Activated CD8-positive, alpha-beta T cell treated with anti-CD3 and anti-CD28 coated beads for 36 hours (primary cell): ENCODE data around the gene TMEM63B. TPM values are rescaled to one million over a fixed set of nuclear protein-coding genes. Genes with fewer than 3 reads are reported as not detected.

ENCODE experiments used
- ATAC-seq: fragments of 200-7000 bp; cut with Tn5 transposase; one replicate; pipeline ENCODE4 v1.10.0; 2021; ENCODE audit warnings: mild to moderate bottlenecking, moderate library complexity
- CTCF ChIA-PET: fragments of 350-600 bp; sonication (Branson Sonifier 250); formaldehyde crosslinking; loops from one replicate; lab custom pipeline; 2021; ENCODE audit warnings: antibody characterized with exemption; lab: Charles Lee
- POLR2A ChIA-PET: fragments of 350-600 bp; sonication (Branson Sonifier 250); formaldehyde crosslinking; loops from one replicate; lab custom pipeline; 2021; ENCODE audit warnings: antibody characterized with exemption; lab: Charles Lee
- DNase-seq: peaks from one replicate; pipeline ENCODE4 v3.0.0-alpha.2; 2020
- H3K27ac Mint-ChIP-seq: one replicate; pipeline ENCODE4 v1.8.0; 2021; ENCODE audit warnings: mild to moderate bottlenecking, mixed read lengths
- H3K27me3 Mint-ChIP-seq: one replicate; pipeline ENCODE4 v1.8.0; 2021; ENCODE audit warnings: mixed read lengths
- H3K36me3 Mint-ChIP-seq: one replicate; pipeline ENCODE4 v1.8.0; 2021; ENCODE audit warnings: low read depth, mixed read lengths
- H3K4me1 Mint-ChIP-seq: one replicate; pipeline ENCODE4 v1.8.0; 2021; ENCODE audit warnings: low read depth, mixed read lengths
- H3K4me3 Mint-ChIP-seq: one replicate; pipeline ENCODE4 v1.8.0; 2021; ENCODE audit warnings: mild to moderate bottlenecking, moderate library complexity, mixed read lengths
- H3K9me3 Mint-ChIP-seq: one replicate; pipeline ENCODE4 v1.8.0; 2021; ENCODE audit warnings: mixed read lengths
- CTCF ChIP-seq: fragments of 200-600 bp; IDR thresholded peaks from one replicate; pipeline ENCODE4 v1.8.0; 2022; ENCODE audit warnings: antibody characterized with exemption, mild to moderate bottlenecking
- intact Hi-C: fragments of 100-400 bp; cut with micrococcal nuclease; formaldehyde crosslinking; loops from one replicate; pipeline ENCODE4 v1.10.0; 2022
- total RNA-seq, 2 experiments: library from RNA; stranded (reverse); gene quantifications; one replicate each; pipeline ENCODE4 v1.2.3, GENCODE V29; 2021

TMEM63B gene
- total RNA-seq, 2 experiments from 2014 or later, result 9.1 to 12.9 TPM

DNA sequence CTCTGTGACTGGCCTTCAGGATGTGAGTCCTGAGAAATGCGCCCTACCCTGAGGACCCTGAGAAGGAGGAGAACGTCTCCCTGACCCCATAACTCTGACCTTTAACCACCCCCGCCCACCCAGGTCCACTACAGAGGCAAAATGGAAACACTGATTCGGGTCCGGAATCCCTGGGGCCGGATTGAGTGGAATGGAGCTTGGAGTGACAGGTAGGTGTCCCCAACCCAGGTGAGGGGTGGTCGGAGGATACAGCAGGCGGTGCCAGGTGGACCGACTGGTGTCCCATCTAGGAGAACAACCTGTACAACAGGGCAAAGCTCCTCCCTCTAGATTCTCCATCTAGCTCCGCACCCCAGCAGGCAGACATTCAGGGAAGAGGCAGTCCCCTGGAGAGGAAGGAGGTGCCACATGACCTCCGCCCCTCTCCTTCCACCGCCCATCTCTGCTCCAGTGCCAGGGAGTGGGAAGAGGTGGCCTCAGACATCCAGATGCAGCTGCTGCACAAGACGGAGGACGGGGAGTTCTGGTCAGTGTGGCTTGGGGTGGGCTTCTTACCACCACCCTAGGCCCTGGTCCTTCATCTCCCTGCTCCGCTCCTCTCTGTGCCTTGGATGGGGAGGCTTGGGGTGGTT, 48.9 kb downstream of the TMEM63B start:
- POLR2A ChIA-PET, result interaction anchor here (0.6 to 3.1 kb wide), 6 partner anchors 13 to 81 kb away, joined by 3 to 17 read pairs (median 3); partner anchors contain the start of genes HSP90AB1 and SLC35B2
- DNase-seq (no peak), ATAC-seq (no peak)
- no peaks in the 10 kb centered on the region for H3K36me3 Mint-ChIP-seq
- CTCF ChIA-PET, result interaction anchor here (0.8 to 1.4 kb wide), 5 partner anchors 10 to 162 kb away, joined by 3 to 4 read pairs (median 3); partner anchors contain the start of gene SLC29A1
- no peak overlapping the region for H3K27ac Mint-ChIP-seq
- H3K9me3 Mint-ChIP-seq, result no peaks in the 10 kb centered on the region
- H3K4me1 Mint-ChIP-seq, result peaks cover 27% of the 10 kb centered on the region
- TF ChIP-seq CTCF, result no peak
- no peaks in the 10 kb centered on the region for H3K27me3 Mint-ChIP-seq
- H3K4me3 Mint-ChIP-seq, result peak overlapping the region; percentile 43
- intact Hi-C loops, result no loop called here

DNA sequence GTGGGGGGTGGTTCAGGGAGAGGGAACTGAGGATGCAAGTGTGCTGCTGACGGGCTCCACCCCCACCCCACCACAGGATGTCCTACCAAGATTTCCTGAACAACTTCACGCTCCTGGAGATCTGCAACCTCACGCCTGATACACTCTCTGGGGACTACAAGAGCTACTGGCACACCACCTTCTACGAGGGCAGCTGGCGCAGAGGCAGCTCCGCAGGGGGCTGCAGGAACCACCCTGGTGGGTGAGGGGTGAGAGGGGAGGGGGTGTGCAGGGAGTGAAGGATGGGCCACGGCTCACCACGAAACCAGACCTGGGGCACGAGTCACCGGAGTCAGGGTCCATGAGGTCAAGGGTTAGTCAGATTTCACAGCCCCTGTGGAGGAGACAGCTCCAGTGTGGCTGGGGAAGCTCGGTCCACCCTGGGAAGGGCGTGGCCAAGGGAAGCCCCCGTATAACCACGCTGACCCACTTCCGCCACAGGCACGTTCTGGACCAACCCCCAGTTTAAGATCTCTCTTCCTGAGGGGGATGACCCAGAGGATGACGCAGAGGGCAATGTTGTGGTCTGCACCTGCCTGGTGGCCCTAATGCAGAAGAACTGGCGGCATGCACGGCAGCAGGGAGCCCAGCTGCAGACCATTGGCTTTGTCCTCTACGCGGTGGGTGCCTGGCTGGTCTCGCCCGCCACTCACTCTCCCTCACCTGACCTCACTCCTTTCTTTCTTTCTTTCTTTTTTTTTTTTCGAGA, 49.6 kb downstream of the TMEM63B start:
- no peaks in the 10 kb centered on the region for H3K36me3 Mint-ChIP-seq
- H3K4me1 Mint-ChIP-seq, result peaks cover 25% of the 10 kb centered on the region
- peak; percentile 76 for ATAC-seq
- no peak for TF ChIP-seq CTCF
- ChIA-PET POLR2A (interaction anchor here (0.6 to 3.1 kb wide), 4 partner anchors 9 to 81 kb away, joined by 3 to 17 read pairs (median 4); partner anchors contain the start of genes HSP90AB1 and SLC35B2), CTCF (interaction anchor here (0.8 to 1.3 kb wide), 6 partner anchors 11 to 161 kb away, joined by 3 to 6 read pairs (median 3); partner anchors contain the start of gene SLC29A1)
- intact Hi-C loops, result no loop called here
- H3K9me3 Mint-ChIP-seq, result no peaks in the 10 kb centered on the region
- peak overlapping the region; percentile 19 for H3K27ac Mint-ChIP-seq
- peak; percentile 80 for DNase-seq
- no peaks in the 10 kb centered on the region for H3K27me3 Mint-ChIP-seq
- peak overlapping the region; percentile 43 for H3K4me3 Mint-ChIP-seq

DNA sequence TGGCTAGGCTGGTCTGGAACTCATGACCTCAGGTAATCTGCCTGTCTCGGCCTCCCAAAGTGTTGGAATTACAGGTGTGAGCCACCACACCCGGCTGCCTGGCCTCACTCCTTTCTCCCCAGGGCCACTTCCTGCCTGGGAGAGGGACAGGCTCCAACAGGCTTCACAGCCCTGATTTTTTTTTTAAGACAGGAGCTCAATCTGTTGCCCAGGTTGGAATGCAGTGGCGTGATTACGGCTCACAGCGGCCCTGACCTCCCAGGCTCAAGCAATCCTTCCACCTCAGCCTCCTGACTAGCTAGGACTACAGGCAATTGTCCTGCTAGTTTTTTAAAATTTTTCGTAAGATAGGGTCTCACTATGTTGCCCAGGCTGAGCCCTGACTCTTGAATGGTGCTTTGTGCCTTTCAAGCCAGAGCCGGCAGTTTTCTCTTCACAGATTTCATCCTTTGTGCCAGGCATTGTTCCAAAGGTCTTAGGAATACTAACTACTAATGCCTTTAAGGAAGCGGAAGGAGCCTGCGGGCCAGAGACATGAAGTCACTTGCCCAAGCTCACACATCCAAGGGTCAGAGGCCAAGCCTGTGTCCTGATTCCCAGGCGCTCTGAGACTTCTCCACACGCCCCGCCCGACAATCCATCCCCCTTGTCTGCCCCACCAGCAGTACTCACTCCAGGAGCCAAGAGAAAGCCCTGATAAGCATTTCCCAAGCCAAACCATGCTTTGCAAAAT, 50.5 kb downstream of the TMEM63B start:
- Mint-ChIP-seq H3K36me3 (no peaks in the 10 kb centered on the region), H3K27ac (no peak overlapping the region)

GRCh38 chr6:44178424-44179071, 51.2 kb downstream of the TMEM63B start:
- POLR2A ChIA-PET, result interaction anchor here (0.9 to 3.1 kb wide), 2 partner anchors 69 to 406 kb away, joined by 3 to 17 read pairs; partner anchors contain the start of gene HSP90AB1
- H3K4me1 Mint-ChIP-seq, result peaks cover 14% of the 10 kb centered on the region
- intact Hi-C loops, result no loop called here
- H3K36me3 Mint-ChIP-seq, result no peaks in the 10 kb centered on the region
- no peaks in the 10 kb centered on the region for H3K9me3 Mint-ChIP-seq
- no peaks in the 10 kb centered on the region for H3K27me3 Mint-ChIP-seq
- no peak for DNase-seq
- H3K4me3 Mint-ChIP-seq, result no peak overlapping the region
- no peak overlapping the region for H3K27ac Mint-ChIP-seq
- CTCF ChIA-PET, result interaction anchor here (0.9 to 1.1 kb wide), 2 partner anchors 12 to 35 kb away, joined by 3 read pairs; no protein-coding TSS in a partner anchor
- no peak for ATAC-seq
- no peak for TF ChIP-seq CTCF

More for the DNA sequence above, 50.5 kb downstream of the TMEM63B start:
- Mint-ChIP-seq H3K4me3 (peak overlapping the region; percentile 43), H3K27me3 (no peaks in the 10 kb centered on the region), H3K4me1 (peaks cover 16% of the 10 kb centered on the region), H3K9me3 (no peaks in the 10 kb centered on the region)
- ChIA-PET CTCF (interaction anchor here (1.0 to 1.3 kb wide), 3 partner anchors 12 to 60 kb away, joined by 3 to 6 read pairs (median 4); no protein-coding TSS in a partner anchor), POLR2A (interaction anchor here (0.6 to 3.1 kb wide), 4 partner anchors 12 to 405 kb away, joined by 3 to 17 read pairs (median 4); partner anchors contain the start of gene HSP90AB1)
- ATAC-seq, result no peak
- TF ChIP-seq CTCF, result no peak
- no peak for DNase-seq
- intact Hi-C loops, result no loop called here
